Mesenchymal stem cell (in vitro differentiated cells and primary cell): ENCODE data around the gene CELSR2.

Experiments
- DNase-seq: peaks from one replicate; pipeline ENCODE4 v3.0.0-alpha.2; 2013
- H2AFZ ChIP-seq: one replicate; pipeline ENCODE4 v1.6.1; 2013; ENCODE audit warnings: low read depth, mild to moderate bottlenecking, control low read depth, inconsistent platforms, low read length, moderate library complexity
- H2AK5ac ChIP-seq: 2 replicates; pipeline ENCODE4 v1.6.1; 2013; ENCODE audit warnings: low read length, moderate library complexity, mild to moderate bottlenecking, inconsistent platforms; ENCODE audit not compliant: severe bottlenecking
- H2BK120ac ChIP-seq: one replicate; pipeline ENCODE4 v1.6.1; 2013; ENCODE audit warnings: low read depth, mild to moderate bottlenecking, inconsistent platforms, low read length, moderate library complexity
- H2BK12ac ChIP-seq, 2 experiments: one replicate each; pipeline ENCODE4 v1.6.1; 2013; ENCODE audit warnings: inconsistent platforms in 2 of 2, low read length in 2 of 2, mild to moderate bottlenecking in 2 of 2, moderate library complexity in 2 of 2, control low read depth in 1 of 2
- H2BK15ac ChIP-seq: one replicate; pipeline ENCODE4 v1.6.1; 2013; ENCODE audit warnings: mild to moderate bottlenecking, low read depth, inconsistent platforms; ENCODE audit not compliant: poor library complexity, severe bottlenecking
- H2BK5ac ChIP-seq: 2 replicates; pipeline ENCODE4 v1.6.1; 2013; ENCODE audit warnings: low read depth, mild to moderate bottlenecking, low read length, control low read depth, inconsistent platforms; ENCODE audit not compliant: poor library complexity, severe bottlenecking
- H3K14ac ChIP-seq, 2 experiments: one replicate each; pipeline ENCODE4 v1.6.1; 2013; ENCODE audit warnings: inconsistent platforms in 2 of 2, low read length in 2 of 2, control low read depth in 1 of 2, mild to moderate bottlenecking in 1 of 2, moderate library complexity in 1 of 2
- H3K18ac ChIP-seq, 2 experiments: one replicate each; pipeline ENCODE4 v1.6.1; 2013; ENCODE audit warnings: inconsistent platforms in 2 of 2, low read length in 2 of 2, control low read depth in 1 of 2, low read depth in 1 of 2, mild to moderate bottlenecking in 1 of 2
- H3K23ac ChIP-seq, 2 experiments: one replicate each; pipeline ENCODE4 v1.6.1; 2013; ENCODE audit warnings: inconsistent platforms in 2 of 2, low read length in 2 of 2, mild to moderate bottlenecking in 2 of 2, moderate library complexity in 2 of 2, control low read depth in 1 of 2
- H3K27ac ChIP-seq: 2 replicates; pipeline ENCODE4 v1.5.1; 2013; ENCODE audit warnings: mild to moderate bottlenecking, moderate library complexity, low read length, control low read depth, inconsistent platforms; ENCODE audit not compliant: poor library complexity, severe bottlenecking
- H3K27me3 ChIP-seq, 2 experiments: 2 replicates each; pipeline versions ENCODE4 v1.6.1 to v1.7.0; 2013; ENCODE audit warnings: low read length in 2 of 2, mild to moderate bottlenecking in 2 of 2, moderate library complexity in 2 of 2, control low read depth in 1 of 2, inconsistent platforms in 1 of 2; ENCODE audit not compliant: control insufficient read depth in 1 of 2, insufficient read depth in 1 of 2
- H3K36me3 ChIP-seq, 2 experiments: 2 replicates each; pipeline versions ENCODE4 v1.6.1 to v1.7.0; 2013; ENCODE audit warnings: low read length in 2 of 2, control low read depth in 1 of 2, inconsistent platforms in 1 of 2, low read depth in 1 of 2, mild to moderate bottlenecking in 1 of 2; ENCODE audit not compliant: insufficient read depth in 2 of 2, control insufficient read depth in 1 of 2
- H3K4ac ChIP-seq, 2 experiments: one replicate each; pipeline ENCODE4 v1.6.1; 2013; ENCODE audit warnings: inconsistent platforms in 2 of 2, low read length in 2 of 2, mild to moderate bottlenecking in 2 of 2, moderate library complexity in 2 of 2, control low read depth in 1 of 2, low read depth in 1 of 2
- H3K4me1 ChIP-seq: 2 replicates; pipeline ENCODE4 v1.6.1; 2013; ENCODE audit warnings: low read depth, low read length, control low read depth; ENCODE audit not compliant: control insufficient read depth, insufficient read depth
- H3K4me2 ChIP-seq: 2 replicates; pipeline ENCODE4 v1.6.1; 2013; ENCODE audit warnings: low read length, mild to moderate bottlenecking, inconsistent platforms; ENCODE audit not compliant: poor library complexity, severe bottlenecking
- H3K4me3 ChIP-seq, 2 experiments: 2 replicates each; pipeline versions ENCODE4 v1.5.1 to v1.7.0; 2013; ENCODE audit warnings: low read length in 2 of 2, mild to moderate bottlenecking in 2 of 2, control low read depth in 1 of 2, low read depth in 1 of 2; ENCODE audit not compliant: insufficient read depth in 1 of 2
- H3K79me1 ChIP-seq: replicated peaks from 2 replicates; pipeline ENCODE4 v1.6.1; 2013; ENCODE audit warnings: mild to moderate bottlenecking, control low read depth, low read length, inconsistent platforms; ENCODE audit not compliant: poor library complexity, severe bottlenecking
- H3K9ac ChIP-seq: 2 replicates; pipeline ENCODE4 v1.7.0; 2013; ENCODE audit warnings: mild to moderate bottlenecking, low read length, moderate library complexity
- H3K9me3 ChIP-seq: 2 replicates; pipeline ENCODE4 v1.7.0; 2013; ENCODE audit warnings: mild to moderate bottlenecking, low read length; ENCODE audit not compliant: control insufficient read depth
- H4K8ac ChIP-seq: one replicate; pipeline ENCODE4 v1.6.1; 2013; ENCODE audit warnings: inconsistent platforms, mild to moderate bottlenecking, low read length, moderate library complexity
- H4K91ac ChIP-seq: one replicate; pipeline ENCODE4 v1.6.1; 2013; ENCODE audit warnings: mild to moderate bottlenecking, low read length, inconsistent platforms
- WGBS: methylation state at CpG from one replicate; pipeline ENCODE4 v1.1.7; 2013; ENCODE audit warnings: mixed read lengths; 5-methylcytosine and 5-hydroxymethylcytosine counted together

CELSR2 gene

DNA sequence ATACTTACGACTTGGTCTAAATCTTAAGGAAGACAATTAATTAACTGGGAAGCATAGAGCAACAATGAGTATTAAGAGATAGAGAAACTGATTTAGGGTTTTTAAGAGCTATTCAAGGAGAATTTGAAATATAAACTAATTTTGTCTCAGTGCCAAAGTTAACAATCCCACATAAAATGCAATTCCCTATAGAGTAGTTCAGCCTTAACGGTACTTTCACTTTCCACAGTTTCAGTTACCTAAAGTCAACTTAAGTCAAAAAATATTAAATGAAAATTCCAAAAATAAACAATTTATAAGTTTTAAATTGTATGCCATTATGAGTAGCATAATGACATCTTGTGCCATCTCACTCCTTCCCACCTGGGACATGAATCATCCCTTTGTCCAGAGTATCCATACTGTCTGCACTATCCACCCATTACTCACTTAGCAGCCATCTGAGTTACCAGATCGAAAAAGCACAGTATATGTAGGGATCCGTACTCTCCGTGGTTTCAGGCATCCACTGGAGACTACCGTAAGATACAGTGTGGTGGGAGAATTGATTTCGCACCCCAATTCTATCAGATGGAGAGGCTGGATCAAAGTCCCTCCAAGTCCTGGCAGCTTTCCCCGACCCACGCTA lies 40.4 kb upstream of the CELSR2 start:
- peak overlapping the region in 1 of 2 experiments; percentile 73 for H3K4me3 ChIP-seq
- H3K18ac ChIP-seq, result no peak overlapping the region
- no peak for DNase-seq
- H3K23ac ChIP-seq, result no peak overlapping the region
- H4K91ac ChIP-seq, result no peak overlapping the region
- H3K4me2 ChIP-seq, result no peak overlapping the region
- no peak overlapping the region for H2AFZ ChIP-seq
- H4K8ac ChIP-seq, result no peak overlapping the region
- peak overlapping the region; percentile 74 for H3K9ac ChIP-seq
- H3K4me1 ChIP-seq, result peaks cover 2% of the 10 kb centered on the region
- no peaks in the 10 kb centered on the region for H3K79me1 ChIP-seq
- no peak overlapping the region for H3K14ac ChIP-seq
- no peak overlapping the region for H2BK15ac ChIP-seq
- no peak overlapping the region for H2BK120ac ChIP-seq
- no peaks in the 10 kb centered on the region for H3K9me3 ChIP-seq
- no peaks in the 10 kb centered on the region for H3K27me3 ChIP-seq
- H2AK5ac ChIP-seq, result no peak overlapping the region
- no peak overlapping the region for H2BK5ac ChIP-seq
- WGBS, result 91% methylated on average over 8 of the region's 9 CpGs
- no peak overlapping the region for H2BK12ac ChIP-seq
- no peak overlapping the region for H3K4ac ChIP-seq
- H3K27ac ChIP-seq, result no peak overlapping the region
- H3K36me3 ChIP-seq, result no peaks in the 10 kb centered on the region

DNA sequence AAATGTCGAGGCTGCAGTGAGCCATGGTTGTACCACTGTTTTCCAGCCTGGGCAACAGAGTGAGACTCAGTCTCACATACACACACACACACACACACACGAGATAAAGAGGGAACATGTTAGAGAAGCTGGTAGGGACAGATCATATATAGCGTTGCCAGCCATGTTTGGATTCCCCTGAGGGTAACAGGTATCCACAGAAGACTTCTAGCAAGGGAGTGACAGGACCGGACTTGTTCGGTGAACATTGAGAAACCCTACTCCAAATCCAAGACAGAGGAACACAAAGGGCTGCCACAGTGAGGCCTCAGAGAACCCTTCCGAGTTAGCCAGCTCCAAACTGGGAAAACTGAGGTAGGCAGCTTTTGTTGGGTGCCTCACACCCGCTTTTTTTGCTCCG lies 39.3 kb upstream of the CELSR2 start:
- 85% methylated on average over 7 of the region's 8 CpGs for WGBS
- H3K9ac ChIP-seq, result no peak overlapping the region
- no peak overlapping the region for H4K91ac ChIP-seq
- no peak overlapping the region for H3K23ac ChIP-seq
- no peaks in the 10 kb centered on the region for H3K9me3 ChIP-seq
- H2BK5ac ChIP-seq, result no peak overlapping the region
- H3K18ac ChIP-seq, result no peak overlapping the region
- peaks cover 2% of the 10 kb centered on the region for H3K4me1 ChIP-seq
- H2BK120ac ChIP-seq, result no peak overlapping the region
- H3K4me2 ChIP-seq, result no peak overlapping the region
- no peak overlapping the region for H3K14ac ChIP-seq
- no peak for DNase-seq
- H3K36me3 ChIP-seq, result no peaks in the 10 kb centered on the region
- H2AFZ ChIP-seq, result no peak overlapping the region
- peak overlapping the region in 1 of 2 experiments; percentile 23 for H2BK12ac ChIP-seq
- no peak overlapping the region for H4K8ac ChIP-seq
- no peak overlapping the region for H3K4me3 ChIP-seq
- H3K79me1 ChIP-seq, result no peaks in the 10 kb centered on the region
- no peak overlapping the region for H2AK5ac ChIP-seq
- no peak overlapping the region for H3K4ac ChIP-seq
- H3K27ac ChIP-seq, result no peak overlapping the region
- no peaks in the 10 kb centered on the region for H3K27me3 ChIP-seq
- no peak overlapping the region for H2BK15ac ChIP-seq

DNA sequence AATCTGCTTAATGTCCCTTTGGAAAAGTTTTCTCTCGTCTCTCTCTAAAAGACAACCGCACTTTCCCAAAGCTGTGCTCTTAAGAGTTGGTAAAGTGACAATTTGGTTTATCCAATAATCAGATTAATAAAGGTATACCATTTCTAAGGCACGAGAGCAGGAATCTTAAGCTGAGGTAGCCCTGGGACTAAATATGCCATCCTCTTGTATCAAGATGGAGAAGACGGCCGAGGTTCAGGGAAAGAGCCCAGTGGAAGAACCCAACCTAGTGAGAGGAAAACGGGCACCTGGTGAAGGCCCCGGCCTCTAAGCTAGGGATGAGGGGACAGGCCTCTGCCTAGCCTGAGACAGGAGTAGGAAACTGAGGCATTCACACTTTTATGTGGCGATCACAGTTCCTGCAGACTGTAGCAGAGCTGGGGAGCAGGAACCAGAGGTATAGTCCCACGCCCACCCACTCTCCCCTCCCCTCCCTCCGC lies 36.0 kb upstream of the CELSR2 start:
- no peaks in the 10 kb centered on the region for H3K9me3 ChIP-seq
- H2BK120ac ChIP-seq, result no peak overlapping the region
- H3K18ac ChIP-seq, result no peak overlapping the region
- H3K4me1 ChIP-seq, result peaks cover 3% of the 10 kb centered on the region
- peak overlapping the region; percentile 69 for H4K8ac ChIP-seq
- no peak overlapping the region for H2AK5ac ChIP-seq
- H2BK15ac ChIP-seq, result no peak overlapping the region
- peaks cover 3 to 11% of the 10 kb centered on the region in 2 experiments for H3K36me3 ChIP-seq
- 33% methylated on average over 8 of the region's 10 CpGs for WGBS
- peak overlapping the region in 1 of 2 experiments; percentile 88 for H3K14ac ChIP-seq
- peak overlapping the region; percentile 84 for H2AFZ ChIP-seq
- DNase-seq, result no peak
- no peak overlapping the region for H2BK12ac ChIP-seq
- peak overlapping the region; percentile 75 for H3K4me2 ChIP-seq
- peak overlapping the region; percentile 48 to 60 for H3K4ac ChIP-seq
- H3K4me3 ChIP-seq, result peak overlapping the region; percentile 40 to 98
- peak overlapping the region; percentile 99 for H3K9ac ChIP-seq
- H2BK5ac ChIP-seq, result no peak overlapping the region
- H3K23ac ChIP-seq, result no peak overlapping the region
- H4K91ac ChIP-seq, result peak overlapping the region; percentile 76
- no peak overlapping the region for H3K27ac ChIP-seq
- H3K79me1 ChIP-seq, result no peaks in the 10 kb centered on the region
- no peaks in the 10 kb centered on the region for H3K27me3 ChIP-seq

DNA sequence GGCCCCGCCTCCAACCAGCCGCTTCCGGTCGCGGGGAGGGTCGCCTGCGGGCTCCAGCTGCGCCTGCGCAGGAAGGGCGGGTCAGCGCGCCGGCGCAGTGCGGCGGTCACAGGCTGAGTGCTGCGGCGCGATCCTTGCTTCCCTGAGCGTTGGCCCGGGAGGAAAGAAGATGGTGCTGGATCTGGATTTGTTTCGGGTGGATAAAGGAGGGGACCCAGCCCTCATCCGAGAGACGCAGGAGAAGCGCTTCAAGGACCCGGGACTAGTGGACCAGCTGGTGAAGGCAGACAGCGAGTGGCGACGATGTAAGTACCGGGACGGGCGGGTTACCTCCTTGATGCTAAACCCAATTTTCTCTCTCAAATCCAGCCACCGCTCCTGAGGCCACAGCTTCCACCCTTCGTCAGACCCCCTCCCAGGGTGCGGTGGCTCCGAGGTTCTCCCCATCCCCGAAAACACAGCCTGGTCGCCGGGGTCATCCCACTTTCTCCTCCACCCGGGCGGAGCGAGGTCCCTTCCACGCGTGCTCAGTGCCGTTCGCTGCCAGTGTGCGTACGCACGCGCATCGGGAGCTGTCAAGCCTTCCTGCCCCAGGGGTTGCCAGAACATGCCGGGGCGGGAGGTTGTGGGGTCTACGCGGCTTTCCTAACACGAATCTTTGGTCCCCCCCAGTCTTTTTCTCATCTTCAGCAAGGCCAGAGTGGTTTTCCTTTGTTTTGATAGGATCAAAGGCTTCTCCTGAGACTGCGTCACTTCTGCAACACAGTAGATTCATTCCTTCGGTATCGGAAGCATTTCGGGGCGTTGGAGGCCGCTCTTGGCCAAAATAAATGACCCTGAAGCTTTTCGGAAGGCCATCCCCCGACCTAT lies 35.3 kb upstream of the CELSR2 start, which contains the start of gene SARS1:
Gene SARS1 (plus strand): TSS at position 95 of the 870 bp plus-strand sequence. CDS start 75 bp downstream, at position 170.
- H2AFZ ChIP-seq, result peak within 1 kb of the TSS; percentile 84
- H3K4me3 ChIP-seq, result peak within 1 kb of the TSS; percentile 89 to 98
- H2BK15ac ChIP-seq, result no peak within 1 kb of the TSS
- peak within 1 kb of the TSS; percentile 60 to 71 for H3K4ac ChIP-seq
- peak within 1 kb of the TSS; percentile 11 for H2BK120ac ChIP-seq
- H2BK12ac ChIP-seq, result no peak within 1 kb of the TSS
- H3K4me2 ChIP-seq, result peak within 1 kb of the TSS; percentile 75
- H3K9ac ChIP-seq, result peak within 1 kb of the TSS; percentile 99
- H2AK5ac ChIP-seq, result no peak within 1 kb of the TSS
- under 1% methylated on average over 61 of the region's 64 CpGs for WGBS
- peak within 1 kb of the TSS; percentile 68 to 89 for H3K18ac ChIP-seq
- H3K27me3 ChIP-seq, result no peaks in the 10 kb centered on the region
- H4K91ac ChIP-seq, result peak within 1 kb of the TSS; percentile 76
- H3K79me1 ChIP-seq, result no peaks in the 10 kb centered on the region
- H3K9me3 ChIP-seq, result no peaks in the 10 kb centered on the region
- H3K36me3 ChIP-seq, result peaks cover 3 to 15% of the 10 kb centered on the region in 2 experiments
- no peak within 1 kb of the TSS for H2BK5ac ChIP-seq
- H4K8ac ChIP-seq, result peak within 1 kb of the TSS; percentile 73
- H3K27ac ChIP-seq, result peak within 1 kb of the TSS; percentile 86
- peak within 1 kb of the TSS in 1 of 2 experiments; percentile 61 for H3K23ac ChIP-seq
- DNase-seq, result peak; percentile 85
- H3K14ac ChIP-seq, result peak within 1 kb of the TSS in 1 of 2 experiments; percentile 88
- peaks cover 3% of the 10 kb centered on the region for H3K4me1 ChIP-seq
